ENCODE measurements around the gene CCDC13.

DNA sequence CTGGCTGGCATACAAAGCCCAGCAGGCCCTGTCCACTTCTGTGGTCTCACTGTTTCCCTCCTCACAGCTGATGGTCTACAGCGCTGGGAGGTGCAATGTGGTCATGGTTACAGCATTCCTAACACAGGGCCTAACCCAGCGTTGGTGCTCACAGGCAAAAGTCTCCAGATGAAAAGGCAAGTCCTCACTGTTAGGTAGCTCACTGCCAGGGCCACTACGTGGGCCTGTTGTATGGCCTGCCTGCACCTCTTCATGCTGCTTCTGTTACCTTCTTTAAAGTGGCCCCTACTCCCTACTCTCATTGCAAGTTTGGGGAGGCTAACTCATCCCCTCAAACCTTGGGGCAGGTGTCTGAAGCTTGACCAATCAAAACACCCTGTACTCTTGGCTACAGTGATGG lies 31.3 kb downstream of the CCDC13 start:
- TF ChIP-seq EZH2 (IDR thresholded peaks at IDR 0.05) (no peak), EZH2phosphoT487 (IDR thresholded peaks at IDR 0.05) (no peak)
- TF ChIP-seq, protein P1, sequence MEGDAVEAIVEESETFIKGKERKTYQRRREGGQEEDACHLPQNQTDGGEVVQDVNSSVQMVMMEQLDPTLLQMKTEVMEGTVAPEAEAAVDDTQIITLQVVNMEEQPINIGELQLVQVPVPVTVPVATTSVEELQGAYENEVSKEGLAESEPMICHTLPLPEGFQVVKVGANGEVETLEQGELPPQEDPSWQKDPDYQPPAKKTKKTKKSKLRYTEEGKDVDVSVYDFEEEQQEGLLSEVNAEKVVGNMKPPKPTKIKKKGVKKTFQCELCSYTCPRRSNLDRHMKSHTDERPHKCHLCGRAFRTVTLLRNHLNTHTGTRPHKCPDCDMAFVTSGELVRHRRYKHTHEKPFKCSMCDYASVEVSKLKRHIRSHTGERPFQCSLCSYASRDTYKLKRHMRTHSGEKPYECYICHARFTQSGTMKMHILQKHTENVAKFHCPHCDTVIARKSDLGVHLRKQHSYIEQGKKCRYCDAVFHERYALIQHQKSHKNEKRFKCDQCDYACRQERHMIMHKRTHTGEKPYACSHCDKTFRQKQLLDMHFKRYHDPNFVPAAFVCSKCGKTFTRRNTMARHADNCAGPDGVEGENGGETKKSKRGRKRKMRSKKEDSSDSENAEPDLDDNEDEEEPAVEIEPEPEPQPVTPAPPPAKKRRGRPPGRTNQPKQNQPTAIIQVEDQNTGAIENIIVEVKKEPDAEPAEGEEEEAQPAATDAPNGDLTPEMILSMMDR (IDR thresholded peaks at IDR 0.05): no peak

Data from neural progenitor cell (in vitro differentiated cells).